Right renal cortex interstitium (tissue), 3 donors: ENCODE results near the gene NRROS. TPM values are rescaled to one million over a fixed set of nuclear protein-coding genes. Genes with fewer than 3 reads are reported as not detected.

Experiments used
- DNase-seq, 3 donors: peaks; one replicate each; pipeline ENCODE4 v3.0.0-alpha.2; 2013; ENCODE audit warnings: low read depth in 3 of 3, low spot score in 2 of 3
- polyA plus RNA-seq, 3 donors: library from polyadenylated mRNA; unstranded; fragments of 120-200 nt; gene quantifications; one replicate each; pipeline ENCODE4 v1.2.1, GENCODE V29; 2013; ENCODE audit not compliant: insufficient read length in 3 of 3

NRROS gene
- polyA plus RNA-seq, 3 donors: 2.6 to 3.8 (median 3.2) TPM

- DNase-seq: no peak
These were observed 6.6 kb downstream of the NRROS start for GRCh38 chr3:196645897-196646665.

GRCh38 chr3:196646666-196647216 lies 7.2 kb downstream of the NRROS start:
- DNase-seq: no peak

GRCh38 chr3:196650740-196651311 lies 11.3 kb downstream of the NRROS start:
- no peak for DNase-seq

- no peak for DNase-seq
These were observed 12.3 kb downstream of the NRROS start for GRCh38 chr3:196651819-196652218.

- DNase-seq: no peak
These were observed 13.7 kb downstream of the NRROS start for GRCh38 chr3:196652961-196653795.

GRCh38 chr3:196654006-196654734 lies 14.7 kb downstream of the NRROS start:
- no peak for DNase-seq

GRCh38 chr3:196654735-196655090 lies 15.2 kb downstream of the NRROS start:
- DNase-seq: no peak

GRCh38 chr3:196655496-196655895 lies 16.0 kb downstream of the NRROS start:
- no peak for DNase-seq

GRCh38 chr3:196656213-196656612 lies 16.7 kb downstream of the NRROS start:
- no peak for DNase-seq

GRCh38 chr3:196659901-196660351 lies 20.4 kb downstream of the NRROS start:
- no peak for DNase-seq

- no peak for DNase-seq
These were observed 21.1 kb downstream of the NRROS start for GRCh38 chr3:196660381-196661166.

- no peak for DNase-seq
These were observed 21.9 kb downstream of the NRROS start for GRCh38 chr3:196661400-196661799.

- no peak for DNase-seq
These were observed 22.5 kb downstream of the NRROS start for GRCh38 chr3:196662033-196662432.

- no peak for DNase-seq
These were observed 23.4 kb downstream of the NRROS start for GRCh38 chr3:196662711-196663571.

GRCh38 chr3:196666001-196666867 lies 26.7 kb downstream of the NRROS start:
- DNase-seq: no peak

- no peak for DNase-seq
These were observed 27.7 kb downstream of the NRROS start for GRCh38 chr3:196667056-196667825.

- DNase-seq: no peak
These were observed 30.8 kb downstream of the NRROS start for GRCh38 chr3:196670339-196670738.
